Hindlimb muscle (tissue), 1 donor: ENCODE results near the gene BCL2A1. TPM values are rescaled to one million over a fixed set of nuclear protein-coding genes. Genes with fewer than 3 reads are reported as not detected.
"Not testable (repeated sequence)": the region's sequence is repeated elsewhere in the genome, so short reads cannot be mapped to it uniquely, and the experiment has no call there.

Source experiments
- DNase-seq: peaks from one replicate; pipeline ENCODE4 v3.0.0-alpha.2; 2013
- polyA plus RNA-seq: library from polyadenylated mRNA; unstranded; fragments of 120-200 nt; gene quantifications from one replicate; pipeline ENCODE4 v1.2.1, GENCODE V29; 2013; ENCODE audit not compliant: insufficient read length

The BCL2A1 gene
- polyA plus RNA-seq, 1 donor, result 0.34 TPM

DNA sequence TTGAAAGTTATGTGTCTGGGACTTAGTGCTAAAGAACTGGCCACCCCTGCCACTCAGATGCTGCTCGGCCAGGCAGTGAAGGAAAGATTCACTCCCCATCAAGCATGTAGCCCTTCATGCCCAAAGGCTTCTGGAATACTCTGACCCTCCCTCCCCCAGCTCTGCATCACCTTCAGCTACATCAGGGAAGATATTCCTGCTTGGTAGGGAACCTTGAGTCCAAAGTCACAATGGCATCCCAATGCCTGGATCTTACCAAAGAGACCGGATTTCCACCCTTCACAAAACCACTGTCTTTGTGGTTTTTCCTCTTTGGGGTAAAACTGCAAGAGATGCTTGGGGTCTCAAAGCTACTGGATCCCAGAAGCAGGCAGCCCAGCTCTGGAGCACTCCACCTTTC lies 18.2 kb upstream of the BCL2A1 start:
- DNase-seq, result no peak

DNA sequence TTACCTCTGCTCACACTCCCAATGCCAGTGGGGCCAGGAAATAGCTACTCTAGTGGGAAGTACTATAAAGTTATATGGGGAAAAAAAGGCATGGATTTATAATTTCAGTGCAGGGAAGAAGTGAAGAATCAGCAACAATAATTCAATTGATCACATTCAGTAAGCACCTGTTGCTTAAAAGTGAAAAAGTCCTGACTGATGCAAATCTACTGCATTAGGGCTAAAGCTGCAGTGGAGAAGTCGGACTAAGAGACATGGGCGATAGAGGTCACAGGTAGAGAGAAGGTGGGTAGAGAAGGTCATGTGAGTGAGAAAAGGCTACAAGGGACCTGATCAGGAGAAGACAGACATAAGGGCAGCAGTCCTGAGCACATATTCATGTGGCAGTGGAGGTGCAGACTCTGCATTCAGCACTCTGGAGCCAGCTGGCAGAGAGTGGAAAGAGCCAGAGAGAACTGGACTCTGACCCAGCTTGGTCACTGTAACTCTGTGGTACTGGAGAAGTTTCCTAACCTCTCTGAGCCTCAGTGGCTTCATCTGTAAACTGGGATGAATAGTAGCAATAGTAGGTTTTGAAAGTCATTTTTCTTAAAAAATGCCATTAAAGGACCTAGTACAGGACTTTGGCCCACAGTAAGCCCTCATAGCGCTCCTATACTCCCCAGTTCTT lies 17.6 kb upstream of the BCL2A1 start:
- DNase-seq, result no peak

DNA sequence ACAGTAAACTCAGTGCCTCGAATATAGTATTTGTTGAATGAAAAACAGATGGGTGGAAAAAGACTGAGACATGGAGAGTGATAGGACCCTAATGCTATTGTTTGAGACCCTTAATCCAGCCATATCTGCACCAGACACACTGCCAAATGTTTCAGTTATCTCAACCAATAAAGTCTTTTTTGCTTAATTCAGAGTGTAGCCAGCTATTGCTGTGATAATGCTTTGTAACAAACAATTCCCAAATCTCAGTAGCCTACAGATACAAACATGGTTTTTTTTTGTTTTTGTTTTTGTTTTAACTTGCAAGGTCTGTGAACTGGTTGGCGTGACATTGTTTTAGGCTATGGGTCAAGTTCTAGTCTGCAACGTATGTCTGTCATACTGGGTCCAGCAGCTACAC lies 17.0 kb upstream of the BCL2A1 start:
- DNase-seq, result no peak

- DNase-seq, result no peak
Observed at GRCh38 chr15:79987569-79987955, 16.6 kb upstream of the BCL2A1 start.

GRCh38 chr15:79981831-79982455 lies 10.9 kb upstream of the BCL2A1 start:
- no peak for DNase-seq

DNA sequence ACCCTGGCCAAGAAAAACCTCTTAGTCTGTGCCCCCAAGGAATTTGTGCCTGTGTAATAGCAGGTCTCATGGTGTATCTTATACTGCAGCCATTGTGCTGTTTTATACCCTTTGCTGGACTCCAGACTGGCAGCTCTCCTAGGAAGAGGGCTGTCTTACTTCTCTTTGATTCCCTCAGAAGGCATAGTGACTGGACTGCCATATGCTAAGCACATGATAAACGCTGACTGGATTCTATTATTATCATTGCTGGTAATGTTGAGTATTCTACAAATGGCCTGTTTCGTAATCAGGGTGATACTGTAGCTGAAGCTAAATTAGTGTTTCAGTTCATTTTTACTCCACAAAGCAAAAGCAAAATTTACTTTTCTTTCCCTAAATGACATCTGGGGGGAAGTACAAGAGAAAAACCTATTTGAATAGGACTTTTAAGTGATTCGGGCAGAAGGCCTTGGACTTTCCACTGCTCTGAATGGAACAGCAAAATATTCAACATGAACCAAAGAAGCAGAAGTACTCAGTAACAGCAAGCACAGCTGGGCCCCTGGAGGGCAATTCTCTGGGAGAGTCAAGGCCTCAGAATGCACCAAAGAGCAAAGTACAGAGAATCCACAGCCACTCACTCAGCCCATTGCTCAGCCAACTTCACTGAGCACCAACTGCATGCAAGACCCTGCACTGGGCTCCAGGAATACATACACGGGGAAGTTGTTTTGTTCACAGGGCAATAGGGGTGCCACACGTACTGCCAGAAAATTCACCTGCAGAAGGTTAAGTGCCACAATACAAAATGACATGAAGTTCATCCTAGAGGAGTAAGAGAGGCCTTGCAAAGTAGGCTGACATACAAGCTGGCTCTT lies 7.9 kb upstream of the BCL2A1 start:
- DNase-seq, result peak; percentile 9

GRCh38 chr15:79978260-79978654 lies 7.3 kb upstream of the BCL2A1 start:
- no peak for DNase-seq

GRCh38 chr15:79977431-79978054 lies 6.5 kb upstream of the BCL2A1 start:
- DNase-seq, result no peak

- no peak for DNase-seq
Observed at GRCh38 chr15:79973456-79974195, 2.6 kb upstream of the BCL2A1 start.

GRCh38 chr15:79972863-79973262 lies 1.9 kb upstream of the BCL2A1 start:
- no peak for DNase-seq

DNA sequence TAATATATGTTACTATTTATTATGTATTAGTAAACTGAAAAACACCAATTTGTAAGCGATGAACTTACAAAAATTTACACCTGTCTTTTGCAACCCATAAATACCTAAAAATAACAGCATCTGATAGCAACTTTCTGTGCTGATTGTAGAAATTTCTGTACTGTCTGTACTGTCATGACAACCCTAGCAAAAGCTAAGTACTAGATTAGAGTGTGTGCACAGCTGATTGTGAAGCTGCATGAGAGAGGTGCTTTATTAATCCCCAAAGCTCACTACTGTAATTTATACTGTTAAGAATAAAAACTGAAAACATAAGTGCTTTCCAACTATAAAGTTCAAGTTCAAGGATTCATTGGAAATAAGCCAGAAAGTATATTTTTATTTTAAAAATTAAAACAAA lies 815 bp downstream of the BCL2A1 start:
- no peak for DNase-seq

DNA sequence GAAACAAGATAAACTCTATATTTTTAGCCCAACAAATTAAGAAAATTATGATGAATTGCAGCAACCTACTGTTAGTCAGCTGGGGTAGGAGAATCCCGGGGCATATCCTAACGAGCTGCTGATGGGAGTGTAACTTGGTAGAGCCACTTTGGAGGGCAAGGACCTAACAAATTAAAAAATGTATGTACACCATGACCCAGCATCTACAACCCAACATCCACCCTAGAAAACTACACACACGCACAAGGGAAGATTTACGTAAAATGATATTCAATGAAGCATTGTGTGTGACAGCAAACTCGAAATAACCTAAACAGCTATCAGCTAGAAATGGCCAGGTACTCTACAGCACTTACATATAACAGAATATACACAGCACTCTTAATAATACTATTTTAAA lies 1.9 kb downstream of the BCL2A1 start:
- no peak for DNase-seq

DNA sequence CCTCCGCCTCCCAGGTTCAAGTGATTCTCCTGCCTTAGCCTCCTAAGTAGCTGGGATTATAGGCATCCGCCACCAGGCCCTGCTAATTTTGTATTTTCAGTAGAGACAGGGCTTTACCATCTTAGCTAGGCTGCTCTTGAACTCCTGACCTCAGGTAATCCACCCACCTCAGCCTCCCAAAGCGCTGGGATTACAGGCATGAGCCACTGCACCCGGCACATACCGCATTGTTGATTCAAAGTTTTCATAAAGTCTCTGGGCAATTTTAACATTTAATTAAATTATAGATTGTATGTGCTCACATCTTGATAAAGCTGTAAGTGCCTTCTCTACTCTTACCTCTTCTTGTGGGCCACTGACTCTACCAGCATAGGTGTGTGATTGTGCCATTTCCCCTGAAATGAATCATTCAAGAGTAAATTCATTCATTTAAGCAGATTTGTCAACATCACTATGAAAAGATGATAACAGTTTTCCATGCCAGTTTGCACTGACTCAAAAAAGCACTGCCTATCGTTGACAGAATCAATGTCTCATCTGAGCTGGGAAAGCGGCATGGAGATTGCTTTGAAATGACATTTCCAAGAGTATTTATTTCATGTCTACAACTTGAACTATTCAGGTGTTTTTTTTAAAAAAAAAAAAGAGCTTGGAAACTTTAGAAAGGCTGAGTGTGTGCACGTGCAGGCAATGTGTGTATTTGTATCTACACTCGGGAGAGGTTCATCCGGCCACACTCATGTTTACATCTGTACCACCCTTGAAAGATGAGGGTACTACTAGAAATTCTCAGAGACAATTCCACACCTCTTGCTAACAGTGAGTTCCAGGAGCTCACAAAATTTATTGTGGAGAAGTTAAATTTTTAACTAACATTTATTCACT lies 3.5 kb downstream of the BCL2A1 start:
- no peak for DNase-seq

DNA sequence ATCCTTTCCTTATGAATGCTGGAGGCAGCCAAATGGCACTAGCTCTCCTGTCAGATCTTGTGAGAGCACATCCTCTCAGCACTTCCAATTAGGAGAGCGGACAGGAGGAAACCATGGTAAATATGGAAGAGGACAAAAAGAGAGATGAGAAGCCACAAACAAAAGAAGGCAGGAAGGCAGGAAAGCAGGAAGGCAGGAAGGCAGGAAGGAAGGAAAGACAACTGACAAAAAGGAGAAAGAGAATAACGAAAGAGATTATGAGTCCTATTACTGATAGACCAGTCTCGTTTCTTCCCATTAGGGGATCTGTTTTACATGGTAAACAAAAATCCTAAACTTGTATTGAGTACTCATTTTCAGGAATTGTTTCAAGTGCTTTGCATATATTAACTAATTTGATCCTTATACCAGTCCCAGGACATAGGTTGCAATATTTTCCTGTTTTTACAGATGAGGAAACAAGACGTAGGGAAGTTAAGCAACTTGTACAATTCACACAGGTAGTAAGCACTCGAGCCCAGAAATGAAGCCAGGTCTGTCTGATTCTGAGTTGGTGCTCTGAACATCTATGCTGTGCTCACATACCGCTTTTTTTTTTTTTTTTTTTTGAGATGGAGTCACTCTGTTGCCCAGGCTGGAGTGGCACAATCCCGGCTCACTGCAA lies 4.2 kb downstream of the BCL2A1 start:
- DNase-seq, result no peak

DNA sequence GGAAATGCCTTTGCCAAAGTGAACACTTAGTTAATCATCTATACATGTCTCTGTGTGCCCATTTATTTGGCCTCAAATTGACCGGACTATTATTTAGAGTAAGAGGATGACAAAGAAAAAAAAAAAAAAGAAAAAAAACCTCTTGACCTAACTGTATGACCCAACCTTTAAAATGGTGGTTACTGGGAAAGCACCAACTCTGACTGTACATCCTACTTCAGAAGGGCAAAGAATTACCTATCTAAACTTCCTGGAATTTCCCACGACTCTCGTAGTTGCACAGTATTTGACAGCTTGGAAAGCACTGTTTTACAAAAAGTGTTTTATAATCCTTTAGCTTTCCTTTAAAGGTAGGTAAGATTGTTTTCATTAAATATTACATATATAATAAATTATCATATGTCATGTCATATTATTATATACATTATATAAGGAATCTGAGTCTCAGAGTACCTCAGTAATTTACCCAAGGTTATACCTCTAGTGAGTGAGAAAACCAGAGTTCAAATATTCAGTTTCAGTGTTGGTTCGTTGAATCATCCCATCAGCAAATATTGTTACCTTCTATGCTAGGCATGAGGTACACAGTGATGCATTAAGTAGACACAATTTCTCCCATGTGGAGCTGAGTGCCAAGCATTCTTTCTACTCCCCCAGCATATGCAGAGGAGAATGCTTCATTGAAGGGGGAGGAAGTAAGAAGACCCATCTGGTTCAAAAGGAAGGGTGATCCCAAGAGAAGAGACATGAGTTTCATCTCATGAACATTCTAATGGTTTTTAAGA lies 5.0 kb downstream of the BCL2A1 start:
- no peak for DNase-seq

DNA sequence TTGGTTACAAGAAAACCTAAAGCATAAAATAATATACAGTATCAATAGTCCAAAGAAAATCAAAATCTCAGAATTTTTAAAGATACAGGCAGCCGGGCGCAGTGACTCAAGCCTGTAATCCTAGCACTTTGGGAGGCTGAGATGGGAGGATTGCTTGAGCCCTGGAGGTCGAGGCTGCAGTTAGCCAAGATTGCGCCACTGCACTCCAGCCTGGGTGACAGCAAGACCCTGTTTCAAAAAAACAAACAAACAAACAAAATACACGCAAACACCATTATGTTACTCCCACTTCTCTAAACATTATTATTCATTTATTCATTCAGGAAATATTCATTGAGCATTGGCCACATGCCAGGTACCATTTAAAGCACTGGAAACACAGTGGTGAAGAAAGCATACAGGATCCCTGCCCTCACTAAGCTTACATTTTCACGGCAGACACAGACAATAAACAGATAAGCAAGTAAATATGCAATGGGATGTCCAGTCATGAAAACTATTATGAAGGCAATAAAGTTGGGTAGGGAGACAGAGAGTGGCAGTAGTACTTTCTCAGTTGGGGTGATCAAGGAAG lies 6.7 kb downstream of the BCL2A1 start:
- no peak for DNase-seq

DNA sequence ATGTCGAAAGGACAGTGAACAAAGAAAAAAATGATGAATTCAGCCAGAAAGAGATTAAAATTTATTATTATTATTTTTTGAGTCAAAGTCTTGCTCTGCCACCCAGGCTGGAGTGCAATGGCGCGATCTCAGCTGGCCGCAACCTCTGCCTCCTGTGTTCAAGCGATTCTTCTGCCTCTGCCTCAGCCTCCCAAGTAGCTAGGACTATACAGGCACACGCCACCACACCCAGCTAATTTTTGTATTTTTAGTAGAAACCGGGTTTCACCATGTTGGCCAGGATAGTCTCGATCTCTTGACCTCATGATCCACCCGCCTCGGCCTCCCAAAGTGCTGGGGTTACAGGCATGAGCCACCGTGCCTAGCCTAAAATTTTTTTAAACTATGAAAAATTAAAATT lies 8.1 kb downstream of the BCL2A1 start:
- not testable (repeated sequence) for DNase-seq

DNA sequence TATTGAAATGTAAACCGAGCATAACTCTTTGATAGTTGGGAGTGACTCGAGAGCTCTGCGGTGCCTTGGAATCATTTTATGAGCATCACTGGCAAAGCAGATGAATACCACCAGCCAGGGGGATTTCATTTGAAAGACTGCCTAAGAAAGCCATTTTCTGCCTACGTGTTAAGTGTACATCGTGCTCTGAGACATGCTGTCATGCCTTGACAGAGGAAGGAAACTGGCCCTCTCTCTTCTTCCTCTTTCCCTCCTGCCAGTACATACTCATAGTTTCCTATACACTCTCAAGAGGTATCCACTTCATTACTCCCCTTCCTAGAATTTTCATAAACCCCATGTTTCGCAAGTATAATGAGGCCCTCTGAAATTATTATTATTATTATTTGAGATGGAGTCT lies 8.8 kb downstream of the BCL2A1 start:
- DNase-seq, result no peak

DNA sequence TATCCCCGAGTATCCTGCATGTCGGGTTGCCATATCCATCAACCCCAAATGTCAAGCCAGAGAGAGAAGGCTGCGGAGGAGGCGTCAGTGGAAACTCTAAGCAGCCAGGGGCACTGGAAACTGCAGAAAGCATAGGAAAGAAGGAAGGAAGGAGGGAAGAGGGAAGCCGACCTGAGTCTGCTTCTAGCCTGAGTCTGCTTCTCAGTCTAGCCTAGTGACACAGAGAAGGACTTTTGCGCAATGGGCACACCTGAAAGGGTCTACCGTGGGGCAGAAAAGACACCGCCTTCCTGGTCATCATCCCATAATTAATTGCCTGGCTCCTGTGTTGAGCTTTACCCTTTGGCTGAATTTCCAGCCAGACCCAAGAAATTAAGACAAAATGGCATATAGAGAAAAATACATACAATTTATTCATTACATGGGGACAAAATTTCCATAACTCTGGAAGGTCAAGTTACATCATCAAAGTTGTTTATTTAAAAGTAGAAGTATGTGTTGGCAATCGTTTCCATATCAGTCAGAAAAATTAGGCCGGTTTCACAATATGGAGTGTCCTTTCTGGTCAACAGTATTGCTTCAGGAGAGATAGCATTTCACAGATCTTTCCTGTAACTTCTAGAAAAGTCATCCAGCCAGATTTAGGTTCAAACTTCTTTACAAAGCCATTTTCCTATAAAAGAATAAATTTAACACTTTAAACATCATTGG lies 10.3 kb downstream of the BCL2A1 start:
- no peak for DNase-seq
